ENCODE results near the gene SSBP4. TPM values are rescaled to one million over a fixed set of nuclear protein-coding genes. Genes with fewer than 3 reads are reported as not detected.

Gene SSBP4
- total and polyA plus RNA-seq, 2 of the 8 experiments (the other 6 are each of a cell fraction or from before 2014, with no cell fraction given), result 26.4 to 33.7 TPM

DNA sequence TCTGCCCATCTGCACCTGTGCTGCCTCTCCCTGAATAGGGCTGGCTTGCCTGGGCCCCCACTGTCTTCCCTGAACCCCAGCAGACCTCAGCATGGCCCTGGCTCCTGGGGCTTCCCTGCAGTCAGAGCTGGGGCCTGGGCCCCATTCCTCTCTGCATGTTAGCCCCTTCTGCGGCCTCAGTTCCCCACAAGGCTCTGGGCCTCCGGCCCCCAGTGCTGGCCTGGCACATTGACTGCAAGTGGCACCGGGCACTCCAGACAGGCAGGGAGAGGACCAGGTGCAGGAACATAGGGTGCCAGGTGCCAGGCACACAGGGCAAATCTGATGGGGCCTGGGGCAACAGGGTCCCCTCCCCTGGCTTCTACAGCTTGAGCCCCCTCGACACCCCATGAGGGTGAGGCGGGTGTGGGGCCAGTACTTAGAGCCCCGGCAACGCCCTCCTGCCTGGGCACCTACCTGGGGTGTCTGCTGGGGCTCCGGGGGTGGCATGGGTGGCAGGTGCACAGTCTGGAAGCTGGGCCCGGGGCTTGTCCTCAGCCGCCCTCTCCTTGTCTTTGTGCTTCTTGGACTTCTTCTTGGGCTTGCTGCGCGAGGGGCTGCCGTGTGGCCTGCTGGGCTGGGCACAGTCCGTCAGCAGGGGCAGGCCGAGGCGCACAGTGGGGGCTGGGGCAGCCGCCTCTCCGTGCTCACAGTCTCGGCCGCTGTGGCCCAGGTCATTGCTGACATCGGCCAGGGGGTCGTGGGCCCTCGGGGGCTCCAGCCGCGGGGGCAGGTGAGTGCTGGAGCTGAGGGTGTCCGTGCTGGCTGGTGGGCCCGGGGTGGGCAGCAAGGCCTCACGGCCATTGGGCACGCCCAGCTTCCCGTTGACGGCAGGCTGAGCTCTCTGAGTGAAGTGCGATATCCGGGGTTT is 31.1 kb downstream of the SSBP4 start (continued):
- TF ChIP-seq JUN (IDR thresholded peaks at IDR 0.05; ENCODE audit: low read depth, low read length) (no peak), SP4 (IDR thresholded peaks at IDR 0.05; ENCODE audit: low read length) (no peak), HDAC2 (IDR thresholded peaks at IDR 0.05; ENCODE audit: borderline replicate concordance in 1 of 2, low read depth in 2 of 2, low read length in 2 of 2) (no peak), KDM5A (IDR thresholded peaks at IDR 0.05; ENCODE audit: low read length) (no peak), EP300 (IDR thresholded peaks at IDR 0.05; ENCODE audit: borderline replicate concordance in 1 of 2, low read depth in 2 of 2, low read length in 2 of 2) (no peak), CBX5 (IDR thresholded peaks at IDR 0.05; ENCODE audit: low read depth, low read length) (no peak), CEBPB (IDR thresholded peaks at IDR 0.05; ENCODE audit: low read depth, low read length) (no peak), CREB1 (IDR thresholded peaks at IDR 0.05) (no peak), RBBP5 (IDR thresholded peaks at IDR 0.05; ENCODE audit: borderline replicate concordance, low read depth, low read length) (no peak), NANOG (IDR thresholded peaks at IDR 0.05; ENCODE audit: insufficient read depth, low read depth, low read length, poor library complexity, severe bottlenecking) (no peak)
- TF ChIP-seq, protein P1, sequence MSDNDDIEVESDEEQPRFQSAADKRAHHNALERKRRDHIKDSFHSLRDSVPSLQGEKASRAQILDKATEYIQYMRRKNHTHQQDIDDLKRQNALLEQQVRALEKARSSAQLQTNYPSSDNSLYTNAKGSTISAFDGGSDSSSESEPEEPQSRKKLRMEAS (IDR thresholded peaks at IDR 0.05), result no peak

All from H1 (cell line).